HG02870 (cell line): ENCODE measurements around the gene ARID3A.

Source experiments
- ATAC-seq: cut with Tn5 transposase; IDR thresholded peaks from one replicate; pipeline ENCODE4 v1.9.1; 2021; ENCODE audit warnings: mild to moderate bottlenecking, moderate library complexity; ENCODE audit not compliant: unreplicated experiment

ARID3A gene

GRCh38 chr19:1000591-1001537 is 75.0 kb downstream of the ARID3A start:
- no peak for ATAC-seq

DNA sequence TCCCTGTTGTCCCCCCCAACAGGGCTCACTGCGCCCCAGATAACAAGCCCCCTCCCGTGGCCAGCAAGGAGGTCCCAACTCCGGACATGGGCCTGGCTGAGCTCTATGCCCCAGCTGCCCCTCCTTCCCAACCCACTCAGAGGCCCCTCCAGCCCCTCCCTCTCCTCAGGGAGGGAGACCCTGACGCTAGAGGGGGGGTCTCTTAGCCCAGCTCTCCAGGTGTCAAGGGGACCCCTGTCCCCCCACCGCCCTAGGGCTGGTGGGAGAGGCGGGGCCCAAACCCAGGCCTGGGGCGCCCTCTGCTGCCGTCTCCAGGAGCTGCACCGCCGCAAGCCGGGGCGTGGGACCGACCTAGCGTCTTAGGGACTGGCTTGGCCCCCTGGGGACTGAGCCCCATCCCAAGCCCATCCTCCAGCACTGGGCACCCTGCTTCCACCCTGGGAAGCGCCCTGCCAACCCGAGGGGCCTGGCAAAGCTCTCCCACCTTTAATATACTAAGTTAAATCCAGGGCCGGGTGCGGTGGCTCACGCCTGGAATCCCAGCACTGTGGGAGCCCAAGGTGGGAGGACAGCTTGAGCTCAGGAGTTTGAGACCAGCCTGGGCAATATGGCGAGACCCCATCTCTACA is 75.8 kb downstream of the ARID3A start:
- ATAC-seq, result no peak

DNA sequence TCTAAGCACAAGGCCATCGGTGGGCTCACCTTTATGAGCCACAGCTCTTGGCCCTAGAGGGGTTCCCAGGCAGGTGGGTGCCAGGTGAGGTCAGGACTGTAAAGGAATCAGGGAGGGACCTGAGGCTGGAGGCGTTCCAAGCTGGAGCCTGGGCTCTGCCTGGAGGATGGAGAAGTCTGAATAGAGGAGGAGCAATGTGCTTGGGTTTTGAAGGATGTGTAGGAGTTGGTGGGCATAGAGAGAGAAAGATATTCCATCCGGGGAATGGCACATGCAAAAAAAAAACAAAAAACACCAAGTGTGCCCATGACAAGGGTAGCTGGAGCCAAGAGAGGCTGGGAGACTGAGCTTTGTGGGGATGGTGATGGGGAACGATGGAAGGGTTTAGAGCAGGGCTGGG is 76.8 kb downstream of the ARID3A start:
- ATAC-seq, result no peak

GRCh38 chr19:1003283-1003682 is 77.4 kb downstream of the ARID3A start:
- no peak for ATAC-seq

GRCh38 chr19:1004204-1004802 is 78.5 kb downstream of the ARID3A start:
- no peak for ATAC-seq

DNA sequence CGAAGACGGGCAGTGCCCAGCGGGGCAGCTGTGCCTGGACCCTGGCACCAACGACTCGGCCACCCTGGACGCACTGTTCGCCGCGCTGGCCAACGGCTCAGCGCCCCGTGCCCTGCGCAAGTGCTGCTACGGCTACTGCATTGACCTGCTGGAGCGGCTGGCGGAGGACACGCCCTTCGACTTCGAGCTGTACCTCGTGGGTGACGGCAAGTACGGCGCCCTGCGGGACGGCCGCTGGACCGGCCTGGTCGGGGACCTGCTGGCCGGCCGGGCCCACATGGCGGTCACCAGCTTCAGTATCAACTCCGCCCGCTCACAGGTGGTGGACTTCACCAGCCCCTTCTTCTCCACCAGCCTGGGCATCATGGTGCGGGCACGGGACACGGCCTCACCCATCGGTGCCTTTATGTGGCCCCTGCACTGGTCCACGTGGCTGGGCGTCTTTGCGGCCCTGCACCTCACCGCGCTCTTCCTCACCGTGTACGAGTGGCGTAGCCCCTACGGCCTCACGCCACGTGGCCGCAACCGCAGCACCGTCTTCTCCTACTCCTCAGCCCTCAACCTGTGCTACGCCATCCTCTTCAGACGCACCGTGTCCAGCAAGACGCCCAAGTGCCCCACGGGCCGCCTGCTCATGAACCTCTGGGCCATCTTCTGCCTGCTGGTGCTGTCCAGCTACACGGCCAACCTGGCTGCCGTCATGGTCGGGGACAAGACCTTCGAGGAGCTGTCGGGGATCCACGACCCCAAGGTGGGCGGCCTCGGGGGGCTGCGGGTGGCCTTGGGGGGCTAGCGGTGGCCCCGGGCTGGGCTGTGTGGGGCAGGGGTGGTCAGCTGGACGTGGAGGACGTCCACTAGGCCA is 79.2 kb downstream of the ARID3A start:
- ATAC-seq, result no peak

DNA sequence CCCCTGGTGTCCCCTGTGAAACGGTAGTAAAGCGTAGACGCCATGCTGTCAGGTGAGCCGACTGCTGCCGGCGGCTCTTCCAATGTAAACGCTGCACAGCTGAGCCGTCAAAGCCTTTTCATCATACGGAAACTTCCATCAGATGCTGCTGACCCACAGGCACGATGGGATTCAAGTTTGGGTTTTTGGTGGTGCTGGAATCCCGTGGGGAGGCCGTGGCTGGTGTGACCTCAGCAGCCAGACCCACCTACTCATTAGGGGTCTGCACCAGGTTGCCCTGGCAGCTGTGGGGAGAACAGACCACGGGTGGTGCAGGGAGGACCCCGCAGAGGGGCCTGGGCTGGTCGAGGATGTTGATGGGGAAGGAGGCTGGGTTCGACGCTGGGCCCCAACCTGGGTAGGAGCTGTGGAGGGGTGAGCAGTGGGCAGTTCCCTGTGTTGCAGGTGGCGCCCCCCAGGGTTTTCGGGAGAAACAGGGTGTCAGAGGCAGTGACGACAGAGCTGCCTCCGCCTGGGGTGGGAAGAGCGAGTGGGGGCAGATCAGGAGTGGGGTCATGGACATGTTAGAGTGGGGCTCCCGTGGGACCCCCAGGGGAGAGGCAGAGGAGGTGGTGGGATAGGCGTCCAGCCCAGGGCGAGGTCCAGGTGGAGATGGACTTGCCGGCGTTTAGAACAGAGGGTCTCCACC is 81.0 kb downstream of the ARID3A start:
- ATAC-seq, result no peak

DNA sequence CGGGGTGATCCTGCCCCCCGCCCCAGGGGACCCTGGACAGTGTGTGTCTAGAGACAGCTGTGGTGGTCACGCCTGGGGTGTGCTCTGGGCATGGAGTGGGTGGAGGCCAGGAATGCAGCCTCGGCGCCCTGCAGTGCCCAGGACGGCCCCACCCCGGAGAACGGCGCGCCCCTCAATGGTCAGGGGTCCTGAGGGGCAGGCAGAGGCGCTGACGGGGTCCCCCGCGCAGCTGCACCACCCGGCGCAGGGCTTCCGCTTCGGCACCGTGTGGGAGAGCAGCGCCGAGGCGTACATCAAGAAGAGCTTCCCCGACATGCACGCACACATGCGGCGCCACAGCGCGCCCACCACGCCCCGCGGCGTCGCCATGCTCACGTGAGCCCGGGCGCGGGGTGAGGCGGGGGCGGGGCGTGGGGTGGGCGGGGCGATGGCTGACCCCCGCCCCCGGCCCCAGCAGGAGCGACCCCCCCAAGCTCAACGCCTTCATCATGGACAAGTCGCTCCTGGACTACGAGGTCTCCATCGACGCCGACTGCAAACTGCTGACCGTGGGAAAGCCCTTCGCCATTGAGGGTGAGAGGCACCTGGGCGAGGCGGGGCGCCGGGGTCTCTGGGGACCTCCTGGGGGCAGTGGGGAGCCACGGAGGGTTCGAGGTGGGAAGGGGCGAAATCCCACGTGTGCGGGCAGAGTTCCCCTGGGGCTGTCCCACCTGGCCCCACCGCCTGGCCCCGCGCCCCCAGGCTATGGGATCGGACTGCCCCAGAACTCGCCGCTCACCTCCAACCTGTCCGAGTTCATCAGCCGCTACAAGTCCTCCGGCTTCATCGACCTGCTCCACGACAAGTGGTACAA is 81.8 kb downstream of the ARID3A start:
- no peak for ATAC-seq

DNA sequence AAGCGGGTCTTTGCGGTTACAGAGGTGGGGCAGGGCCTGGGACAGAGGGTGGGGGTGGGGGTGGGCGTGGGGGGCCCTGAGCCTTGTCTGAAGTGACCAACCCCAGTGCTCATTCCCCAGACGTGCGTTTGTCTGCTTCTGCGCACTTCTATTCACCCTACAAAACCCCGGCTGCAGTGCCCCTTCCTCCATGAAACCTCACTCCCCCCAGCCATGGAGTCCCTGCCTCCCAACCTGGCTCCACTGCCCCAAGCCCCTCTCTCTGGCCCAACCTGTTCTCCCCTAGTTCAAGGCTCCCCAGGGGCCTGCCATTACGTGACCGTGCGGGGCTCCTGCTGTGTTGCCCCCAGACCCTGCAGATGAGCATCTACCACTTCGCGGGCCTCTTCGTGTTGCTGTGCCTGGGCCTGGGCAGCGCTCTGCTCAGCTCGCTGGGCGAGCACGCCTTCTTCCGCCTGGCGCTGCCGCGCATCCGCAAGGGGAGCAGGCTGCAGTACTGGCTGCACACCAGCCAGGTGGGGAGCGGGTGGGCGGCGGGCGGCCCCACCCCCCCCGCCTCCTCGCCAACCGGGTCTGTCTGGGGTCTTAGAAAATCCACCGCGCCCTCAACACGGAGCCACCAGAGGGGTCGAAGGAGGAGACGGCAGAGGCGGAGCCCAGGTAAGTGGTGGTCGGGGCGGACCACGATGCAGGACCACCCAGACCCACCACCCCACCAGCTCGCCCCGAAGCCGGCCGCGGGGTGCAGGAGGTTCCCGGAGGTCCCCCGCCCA is 82.6 kb downstream of the ARID3A start:
- ATAC-seq, result no peak

- ATAC-seq, result no peak
These were observed 83.5 kb downstream of the ARID3A start for GRCh38 chr19:1009041-1009980.

DNA sequence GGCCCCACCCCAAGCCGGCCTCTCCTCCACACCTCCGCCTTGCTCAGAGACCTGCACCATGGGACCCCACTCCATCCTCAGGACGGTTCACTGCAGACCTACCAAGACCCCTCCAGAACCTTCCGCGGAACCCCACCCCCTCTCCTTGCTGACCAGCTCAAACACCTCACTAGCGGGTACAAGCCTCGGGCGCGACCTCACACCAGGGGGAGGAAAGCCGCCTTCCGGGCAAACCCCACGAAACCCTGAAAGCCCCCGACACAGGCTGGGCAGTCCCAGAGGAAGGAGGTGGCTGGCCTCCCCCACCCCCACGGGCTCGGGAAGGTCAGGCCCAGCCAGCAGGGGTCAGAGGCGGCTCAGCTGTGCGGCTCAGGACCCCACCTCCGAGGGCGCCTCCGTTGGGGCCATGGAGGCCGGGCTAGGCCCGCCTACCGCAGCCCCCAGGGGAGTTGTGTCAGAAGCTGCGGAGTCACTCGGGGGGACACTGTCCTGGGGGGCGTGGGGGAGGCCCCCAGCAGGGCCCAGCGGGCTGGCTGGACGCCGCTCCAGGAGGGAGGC is 84.2 kb downstream of the ARID3A start:
- no peak for ATAC-seq

DNA sequence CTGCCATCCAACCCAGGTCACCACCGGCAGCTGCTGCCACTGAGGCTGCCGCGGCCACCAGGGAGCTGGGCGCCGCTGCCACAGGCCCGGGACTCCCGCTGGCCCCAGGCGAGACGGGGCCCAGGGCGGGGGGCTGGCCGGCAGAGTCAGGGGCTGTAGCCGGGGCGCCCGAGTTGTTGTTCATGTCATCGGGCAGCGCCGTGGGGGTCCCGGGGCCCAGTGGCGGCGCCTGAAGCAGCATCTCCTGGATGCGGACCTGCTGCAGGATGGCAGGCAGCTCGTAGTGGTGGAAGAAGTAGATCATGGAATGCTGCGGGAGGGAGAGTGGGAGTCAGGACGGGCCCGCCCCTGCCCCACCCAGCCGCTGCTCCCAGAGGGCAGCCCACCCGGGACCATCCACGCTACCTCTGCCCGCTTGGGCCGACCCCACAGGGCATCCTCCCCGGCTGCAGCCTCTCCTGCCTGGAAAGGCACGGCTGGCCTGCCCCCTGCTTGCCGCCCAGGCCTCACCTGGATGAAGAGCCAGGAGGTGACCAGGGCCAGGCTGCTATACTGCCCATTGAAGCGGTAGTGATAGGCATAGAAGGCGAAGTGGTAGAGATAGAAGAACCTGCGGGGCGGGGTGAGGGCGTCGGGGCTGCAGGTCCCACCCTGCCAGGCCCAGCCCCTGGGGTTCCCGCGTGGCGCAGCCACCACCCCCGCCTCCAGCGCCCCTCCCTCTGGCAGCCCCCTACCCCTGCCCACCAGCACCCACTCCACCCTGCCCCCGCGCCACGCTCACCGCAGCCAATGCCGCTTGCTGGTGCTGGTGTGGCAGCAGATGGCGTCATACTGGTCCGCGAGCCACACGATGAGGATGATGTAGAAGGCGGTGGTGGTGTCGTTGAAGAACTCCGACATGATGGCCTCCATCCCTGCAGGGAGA is 85.0 kb downstream of the ARID3A start:
- no peak for ATAC-seq

DNA sequence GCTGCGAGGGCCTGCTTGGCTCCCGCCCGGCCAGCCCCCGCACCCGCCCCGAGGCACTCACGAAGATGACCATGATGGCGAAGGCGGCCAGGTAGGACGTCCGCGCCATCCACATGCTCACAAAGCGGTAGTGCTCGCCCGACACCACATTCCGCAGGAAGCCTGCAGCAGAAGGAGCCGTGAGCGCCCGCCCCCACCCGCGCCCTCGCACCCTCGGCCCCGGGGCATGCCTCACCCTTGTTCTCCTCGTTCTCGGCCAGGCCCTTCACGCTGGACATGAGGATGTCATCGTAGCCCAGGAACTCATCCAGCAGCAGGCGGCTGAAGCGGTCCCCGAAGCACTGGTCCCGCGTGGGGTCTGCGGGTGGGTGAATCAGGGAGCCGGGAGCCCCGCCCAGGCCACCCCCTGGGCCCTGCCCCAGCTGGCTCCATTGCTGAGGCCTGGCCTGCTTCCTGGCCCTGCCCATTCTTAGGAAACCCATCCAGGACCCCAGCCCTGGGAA is 86.0 kb downstream of the ARID3A start:
- ATAC-seq, result no peak

DNA sequence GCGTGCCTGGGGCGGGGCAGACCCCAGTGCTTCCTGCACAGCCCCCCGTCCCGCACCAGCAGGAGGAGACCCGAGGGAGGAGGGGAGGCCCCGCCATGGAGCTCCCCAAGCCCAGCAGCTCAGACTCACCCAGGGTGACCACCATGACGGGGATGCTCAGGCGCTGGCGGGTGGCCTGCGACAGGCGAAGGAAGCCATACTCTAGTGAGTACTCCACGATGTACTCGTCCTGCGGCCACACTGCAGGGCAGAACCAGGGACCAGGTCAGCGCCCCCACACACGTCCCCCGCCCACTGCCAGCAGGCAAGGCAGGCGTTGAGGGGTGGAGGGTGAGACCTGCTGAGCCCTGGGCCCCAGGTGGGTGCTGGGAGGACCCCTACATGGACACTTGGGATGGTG is 86.5 kb downstream of the ARID3A start:
- no peak for ATAC-seq

DNA sequence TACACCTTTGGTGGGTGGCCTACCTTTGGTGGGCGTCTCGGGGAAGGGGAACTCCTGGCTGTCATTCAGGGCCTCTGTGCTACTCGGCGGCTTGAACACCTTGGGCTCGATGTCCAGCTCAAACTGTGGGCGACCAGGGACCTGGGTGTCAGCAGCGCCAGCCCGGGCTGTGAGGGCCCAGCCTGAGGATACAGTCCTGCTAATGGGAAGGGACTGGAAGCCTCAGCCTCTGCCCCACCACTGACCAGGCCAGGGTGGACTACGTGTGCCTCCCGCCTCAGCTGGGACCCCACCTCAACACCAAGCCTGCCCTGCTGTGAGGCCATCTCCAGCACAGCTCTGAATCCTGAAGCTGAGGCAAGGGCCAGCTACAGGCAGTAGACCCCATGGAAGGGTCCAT is 87.4 kb downstream of the ARID3A start:
- ATAC-seq, result no peak
